ENCODE data around the gene AUTS2.

AUTS2 gene

DNA sequence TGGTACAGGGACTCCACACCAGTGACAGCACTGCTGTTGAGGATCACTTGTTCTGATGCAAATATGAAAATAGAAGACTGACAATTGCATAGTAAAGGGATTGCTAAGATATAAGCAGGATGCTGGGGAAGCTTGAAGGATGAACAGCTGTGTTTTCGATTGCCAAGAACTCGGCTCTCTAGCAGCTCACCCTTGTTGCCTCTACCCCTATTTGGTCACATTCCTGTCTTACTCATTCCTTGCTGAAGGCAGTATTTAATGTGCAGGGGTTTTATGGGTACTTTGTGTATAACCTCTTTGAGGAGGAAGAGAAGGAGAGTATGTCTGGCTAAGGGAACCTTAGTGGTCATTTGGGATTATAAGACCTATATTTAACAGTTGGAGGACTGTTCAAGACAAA, 218.8 kb downstream of the AUTS2 start:
- Histone ChIP-seq H3K27me3 (ENCODE audit: control insufficient read depth in 5 of 5, insufficient read depth in 4 of 5, low read length in 5 of 5) (no peaks in the 10 kb centered on the region), H3K4me1 (ENCODE audit: control insufficient read depth in 5 of 5, insufficient read depth in 5 of 5, low read length in 5 of 5) (peaks cover 2 to 42% (median 37%) of the 10 kb centered on the region in 5 donors), H3K27ac (ENCODE audit: low read depth, low read length) (no peak overlapping the region)

DNA sequence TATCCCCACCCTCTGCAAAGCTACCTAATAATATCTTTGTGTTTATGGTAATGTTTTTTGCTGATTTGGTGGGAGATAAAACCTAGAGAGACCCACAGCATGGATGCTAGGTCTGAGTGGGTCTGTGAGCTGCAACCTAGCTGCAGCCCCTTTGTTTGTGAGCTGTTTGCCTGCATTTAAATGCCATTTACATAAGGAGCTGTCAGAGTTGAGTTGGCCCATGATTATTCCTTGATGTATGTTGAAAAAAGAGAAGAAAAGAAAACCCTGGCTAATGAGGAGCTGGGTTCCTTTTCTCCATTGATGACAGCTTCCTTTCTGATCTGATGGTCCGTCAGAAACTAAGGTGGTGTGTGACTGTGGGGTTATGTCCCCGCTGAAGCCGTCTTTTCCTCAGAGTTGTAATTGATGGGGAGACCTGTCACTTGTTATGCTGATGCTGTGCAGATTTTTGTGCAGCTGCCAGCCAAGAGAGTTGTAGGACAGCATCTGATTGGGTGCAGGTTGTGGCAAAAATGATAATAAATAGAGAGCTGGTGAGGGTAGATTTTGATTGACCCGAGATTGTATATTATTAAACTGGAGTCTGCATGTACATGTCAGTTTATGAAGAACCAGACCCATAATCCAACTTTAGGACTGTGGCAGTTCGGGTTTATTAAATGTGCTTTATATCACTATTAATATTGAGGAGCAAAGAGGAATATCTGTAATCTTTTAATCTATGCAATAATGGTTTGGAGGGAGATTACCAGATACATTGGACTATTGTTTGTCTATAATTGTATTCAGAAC, 219.8 kb downstream of the AUTS2 start:
- H3K4me1 ChIP-seq (ENCODE audit: control insufficient read depth in 5 of 5, insufficient read depth in 5 of 5, low read length in 5 of 5) = peaks cover 2 to 48% (median 37%) of the 10 kb centered on the region in 5 donors
- no peaks in the 10 kb centered on the region for H3K27me3 ChIP-seq (ENCODE audit: control insufficient read depth in 5 of 5, insufficient read depth in 4 of 5, low read length in 5 of 5)

More for the DNA sequence above, 218.8 kb downstream of the AUTS2 start:
- Histone ChIP-seq H3K9ac (ENCODE audit: low read length in 5 of 5) (no peak overlapping the region), H3K4me3 (ENCODE audit: low read depth in 1 of 5, low read length in 5 of 5) (no peak overlapping the region), H3K9me3 (ENCODE audit: control insufficient read depth in 5 of 5, low read length in 5 of 5) (no peaks in the 10 kb centered on the region), H3K36me3 (ENCODE audit: control insufficient read depth in 5 of 5, insufficient read depth in 5 of 5, low read length in 5 of 5) (no peaks in the 10 kb centered on the region)

DNA sequence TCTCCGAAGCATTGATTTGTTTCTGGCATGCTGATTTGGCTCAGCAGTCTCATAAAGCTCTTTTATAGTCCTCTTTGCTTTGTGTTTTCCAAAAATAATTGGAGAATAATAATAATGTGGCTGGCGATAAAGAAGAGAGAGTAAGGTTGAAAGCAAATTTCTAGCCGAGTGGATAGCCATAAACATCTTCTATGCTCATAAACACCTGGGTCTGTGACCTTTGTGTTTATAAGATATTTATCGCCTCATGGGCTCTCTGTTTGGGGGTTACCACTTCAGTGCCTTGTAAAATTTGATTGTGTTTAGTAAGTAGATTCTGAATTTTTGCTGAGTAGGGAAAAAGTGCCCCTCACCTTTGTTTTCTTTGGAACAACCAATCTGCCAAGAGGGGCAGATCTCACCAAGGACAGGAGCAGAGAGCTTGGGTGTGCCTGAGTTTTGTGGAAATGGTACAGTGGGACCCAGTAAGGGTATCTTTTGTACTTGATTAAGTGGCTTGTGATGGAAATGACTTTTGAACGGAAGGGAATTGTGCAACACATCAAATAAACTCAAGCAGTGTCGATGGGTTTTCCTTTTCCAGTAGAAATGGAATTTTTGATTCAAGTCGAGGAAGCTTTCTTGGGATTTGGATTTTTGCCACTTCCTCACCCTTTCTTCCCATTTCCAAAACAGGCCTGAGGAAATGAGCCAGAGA, 220.5 kb downstream of the AUTS2 start:
- no peak overlapping the region for H3K27ac ChIP-seq (ENCODE audit: low read depth, low read length)
- H3K4me1 ChIP-seq (ENCODE audit: control insufficient read depth in 5 of 5, insufficient read depth in 5 of 5, low read length in 5 of 5) = peaks cover 2 to 46% (median 33%) of the 10 kb centered on the region in 5 donors
- H3K36me3 ChIP-seq (ENCODE audit: control insufficient read depth in 5 of 5, insufficient read depth in 5 of 5, low read length in 5 of 5) = no peaks in the 10 kb centered on the region
- H3K9ac ChIP-seq (ENCODE audit: low read length in 5 of 5) = no peak overlapping the region
- H3K27me3 ChIP-seq (ENCODE audit: control insufficient read depth in 5 of 5, insufficient read depth in 4 of 5, low read length in 5 of 5) = no peaks in the 10 kb centered on the region
- H3K4me3 ChIP-seq (ENCODE audit: low read depth in 1 of 5, low read length in 5 of 5) = no peak overlapping the region
- H3K9me3 ChIP-seq (ENCODE audit: control insufficient read depth in 5 of 5, low read length in 5 of 5) = no peaks in the 10 kb centered on the region

More for the DNA sequence above, 219.8 kb downstream of the AUTS2 start:
- H3K4me3 ChIP-seq (ENCODE audit: low read depth in 1 of 5, low read length in 5 of 5) = no peak overlapping the region
- H3K27ac ChIP-seq (ENCODE audit: low read depth, low read length) = no peak overlapping the region
- H3K9me3 ChIP-seq (ENCODE audit: control insufficient read depth in 5 of 5, low read length in 5 of 5) = no peaks in the 10 kb centered on the region
- H3K9ac ChIP-seq (ENCODE audit: low read length in 5 of 5) = no peak overlapping the region
- no peaks in the 10 kb centered on the region for H3K36me3 ChIP-seq (ENCODE audit: control insufficient read depth in 5 of 5, insufficient read depth in 5 of 5, low read length in 5 of 5)

DNA sequence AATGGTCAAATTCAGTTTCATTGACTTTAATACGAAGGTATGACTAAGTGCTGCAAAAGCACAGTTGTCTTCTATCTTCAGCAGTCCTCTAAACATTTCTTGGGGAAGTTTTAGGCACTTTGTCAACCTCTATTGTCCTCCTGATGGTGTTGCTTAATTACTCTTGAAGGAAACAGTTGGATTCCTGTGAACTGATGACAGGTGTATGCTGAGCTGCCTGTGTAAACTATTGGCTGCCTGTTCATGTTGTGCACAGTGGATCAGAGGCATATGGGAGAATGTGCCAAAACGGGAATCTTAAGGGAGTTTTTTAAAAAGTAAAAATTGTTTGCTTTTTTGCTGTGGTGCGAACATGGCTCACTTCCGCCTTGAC, 221.0 kb downstream of the AUTS2 start:
- Histone ChIP-seq H3K9ac (ENCODE audit: low read length in 5 of 5) (no peak overlapping the region), H3K4me1 (ENCODE audit: control insufficient read depth in 5 of 5, insufficient read depth in 5 of 5, low read length in 5 of 5) (peaks cover 2 to 40% (median 28%) of the 10 kb centered on the region in 5 donors), H3K4me3 (ENCODE audit: low read depth in 1 of 5, low read length in 5 of 5) (no peak overlapping the region), H3K27ac (ENCODE audit: low read depth, low read length) (no peak overlapping the region), H3K36me3 (ENCODE audit: control insufficient read depth in 5 of 5, insufficient read depth in 5 of 5, low read length in 5 of 5) (no peaks in the 10 kb centered on the region), H3K27me3 (ENCODE audit: control insufficient read depth in 5 of 5, insufficient read depth in 4 of 5, low read length in 5 of 5) (no peaks in the 10 kb centered on the region), H3K9me3 (ENCODE audit: control insufficient read depth in 5 of 5, low read length in 5 of 5) (no peaks in the 10 kb centered on the region)

DNA sequence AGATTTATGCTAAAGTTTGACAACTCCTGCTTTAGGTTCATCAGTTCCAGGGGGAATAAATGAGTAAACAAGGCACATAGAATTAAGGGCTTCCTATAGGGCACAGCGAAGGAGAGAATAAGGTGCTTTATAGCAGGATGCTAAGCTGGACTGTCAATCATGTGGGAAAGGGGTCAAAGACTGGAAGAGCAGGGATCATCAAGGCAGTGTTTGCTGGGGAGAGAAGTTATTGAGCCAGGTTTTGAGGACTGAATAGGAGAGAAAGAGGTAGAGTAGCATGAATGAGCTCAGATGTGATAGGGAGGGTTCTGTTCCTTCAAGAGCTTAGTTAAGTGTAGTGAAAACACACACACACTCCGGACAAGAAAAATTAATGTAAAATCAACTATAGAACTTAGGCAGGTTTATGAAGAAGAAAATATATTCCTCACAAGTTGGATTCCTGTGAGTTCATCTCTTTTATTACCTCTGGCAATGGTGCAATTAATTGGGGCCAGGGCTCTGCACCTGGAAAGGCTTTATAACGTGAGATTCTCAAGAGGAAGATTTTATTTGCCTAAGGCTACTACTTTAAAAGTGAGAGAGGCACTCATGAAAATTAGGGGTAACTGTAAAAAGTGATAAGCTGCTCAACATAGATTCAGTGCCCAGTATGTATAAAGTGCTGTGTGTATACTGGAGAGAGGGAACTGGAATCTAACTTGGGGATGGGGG, 222.4 kb downstream of the AUTS2 start:
- peaks cover 2 to 44% (median 35%) of the 10 kb centered on the region in 5 donors for H3K4me1 ChIP-seq (ENCODE audit: control insufficient read depth in 5 of 5, insufficient read depth in 5 of 5, low read length in 5 of 5)
- no peak overlapping the region for H3K9ac ChIP-seq (ENCODE audit: low read length in 5 of 5)
- no peaks in the 10 kb centered on the region for H3K36me3 ChIP-seq (ENCODE audit: control insufficient read depth in 5 of 5, insufficient read depth in 5 of 5, low read length in 5 of 5)
- H3K9me3 ChIP-seq (ENCODE audit: control insufficient read depth in 5 of 5, low read length in 5 of 5) = no peaks in the 10 kb centered on the region
- no peaks in the 10 kb centered on the region for H3K27me3 ChIP-seq (ENCODE audit: control insufficient read depth in 5 of 5, insufficient read depth in 4 of 5, low read length in 5 of 5)
- no peak overlapping the region for H3K27ac ChIP-seq (ENCODE audit: low read depth, low read length)
- no peak overlapping the region for H3K4me3 ChIP-seq (ENCODE audit: low read depth in 1 of 5, low read length in 5 of 5)

DNA sequence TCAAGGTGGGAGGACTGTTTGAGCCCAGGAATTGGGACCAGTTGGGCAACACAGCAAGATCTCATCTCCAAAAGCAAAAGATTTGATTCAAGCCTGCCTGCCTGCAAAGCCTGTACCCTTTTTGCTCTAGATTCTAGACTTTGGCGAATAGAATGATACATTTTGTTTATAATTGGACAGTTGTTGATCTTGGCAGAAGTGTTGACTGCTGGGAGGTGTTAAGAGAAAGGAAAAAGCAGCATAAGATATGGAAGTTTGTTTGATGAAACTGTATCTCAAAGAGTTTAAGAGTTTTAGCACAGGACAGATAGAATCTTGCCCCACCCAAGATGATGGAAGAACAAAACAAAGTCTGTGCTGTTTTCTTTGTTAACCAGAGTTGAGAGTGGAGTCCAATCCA, 224.1 kb downstream of the AUTS2 start:
- no peaks in the 10 kb centered on the region for H3K9me3 ChIP-seq (ENCODE audit: control insufficient read depth in 5 of 5, low read length in 5 of 5)
- H3K36me3 ChIP-seq (ENCODE audit: control insufficient read depth in 5 of 5, insufficient read depth in 5 of 5, low read length in 5 of 5) = no peaks in the 10 kb centered on the region
- H3K9ac ChIP-seq (ENCODE audit: low read length in 5 of 5) = no peak overlapping the region
- H3K27me3 ChIP-seq (ENCODE audit: control insufficient read depth in 5 of 5, insufficient read depth in 4 of 5, low read length in 5 of 5) = no peaks in the 10 kb centered on the region
- no peak overlapping the region for H3K4me3 ChIP-seq (ENCODE audit: low read depth in 1 of 5, low read length in 5 of 5)
- peaks cover 0 to 33% (median 26%) of the 10 kb centered on the region in 5 donors for H3K4me1 ChIP-seq (ENCODE audit: control insufficient read depth in 5 of 5, insufficient read depth in 5 of 5, low read length in 5 of 5)
- no peak overlapping the region for H3K27ac ChIP-seq (ENCODE audit: low read depth, low read length)

DNA sequence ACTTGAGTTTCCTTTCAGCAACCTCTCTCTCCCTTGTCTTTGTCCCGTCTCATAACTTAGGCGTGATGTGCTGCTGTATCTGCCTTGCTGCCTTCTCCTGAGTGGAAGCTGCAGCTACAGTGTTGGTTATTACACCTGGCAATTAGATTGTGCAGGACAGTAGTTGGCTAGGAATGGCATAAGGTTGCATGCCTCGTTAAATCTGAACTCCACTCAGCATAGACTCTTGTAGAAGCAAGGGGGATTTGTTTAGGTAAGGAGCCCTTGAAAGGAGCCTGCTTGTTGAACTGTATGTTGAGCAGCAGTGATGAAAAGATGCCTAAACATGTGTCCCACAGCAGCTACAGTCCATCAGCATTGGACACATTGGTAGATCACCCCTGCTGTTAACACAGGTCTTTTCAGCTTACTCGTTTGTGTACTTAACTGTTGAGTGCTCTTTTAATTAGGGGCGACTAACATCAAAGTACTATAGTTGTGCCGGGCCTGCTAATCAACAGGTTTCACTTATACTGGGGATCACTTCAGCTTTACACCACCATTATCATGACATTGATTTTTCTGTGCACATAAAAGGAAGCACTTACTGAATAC, 225.0 kb downstream of the AUTS2 start:
- H3K9me3 ChIP-seq (ENCODE audit: control insufficient read depth in 5 of 5, low read length in 5 of 5) = no peaks in the 10 kb centered on the region
- peaks cover 0 to 32% (median 21%) of the 10 kb centered on the region in 5 donors for H3K4me1 ChIP-seq (ENCODE audit: control insufficient read depth in 5 of 5, insufficient read depth in 5 of 5, low read length in 5 of 5)
- H3K27me3 ChIP-seq (ENCODE audit: control insufficient read depth in 5 of 5, insufficient read depth in 4 of 5, low read length in 5 of 5) = no peaks in the 10 kb centered on the region
- no peak overlapping the region for H3K4me3 ChIP-seq (ENCODE audit: low read depth in 1 of 5, low read length in 5 of 5)
- H3K9ac ChIP-seq (ENCODE audit: low read length in 5 of 5) = no peak overlapping the region
- no peaks in the 10 kb centered on the region for H3K36me3 ChIP-seq (ENCODE audit: control insufficient read depth in 5 of 5, insufficient read depth in 5 of 5, low read length in 5 of 5)
- no peak overlapping the region for H3K27ac ChIP-seq (ENCODE audit: low read depth, low read length)

DNA sequence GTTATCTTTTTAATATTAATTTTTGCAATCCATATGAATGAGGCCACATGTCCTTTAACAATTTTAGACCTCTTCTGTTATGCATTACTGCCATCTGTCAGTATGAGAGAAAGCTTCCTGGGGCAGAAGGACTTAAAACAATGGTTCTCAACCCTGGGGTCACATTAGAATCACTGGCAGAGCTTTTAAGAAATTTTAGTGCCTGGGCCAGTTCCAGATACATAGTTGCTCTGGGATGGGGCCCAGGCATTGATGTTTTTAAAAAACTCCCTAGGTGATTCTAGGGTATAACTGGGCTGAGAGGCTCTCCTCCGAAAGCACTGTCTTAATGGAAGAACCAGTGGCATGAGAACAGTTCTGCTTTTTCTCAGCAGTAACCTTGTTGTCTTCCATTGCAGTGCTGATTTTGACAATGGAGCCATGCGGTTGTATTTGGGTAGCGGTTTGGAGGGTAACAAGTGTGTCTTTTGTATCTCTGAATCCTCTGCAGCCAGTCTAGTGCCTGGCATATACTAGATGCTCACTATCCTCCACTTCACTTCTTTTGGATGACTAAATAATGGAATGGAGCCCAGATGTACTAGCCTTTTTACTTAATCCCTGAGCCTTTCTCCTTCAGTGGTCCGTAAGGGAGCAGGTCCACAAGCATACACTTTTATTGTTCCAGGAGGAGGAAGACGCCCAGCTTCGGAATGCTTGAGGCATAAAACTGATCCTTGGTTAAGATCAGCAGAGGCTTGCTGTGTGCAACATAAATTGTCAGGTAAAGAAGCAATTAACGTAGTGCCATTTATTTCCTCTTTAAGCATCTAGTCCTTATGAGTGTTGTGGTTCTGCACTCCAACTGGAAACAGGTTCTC, 227.1 kb downstream of the AUTS2 start:
- no peaks in the 10 kb centered on the region for H3K27me3 ChIP-seq (ENCODE audit: control insufficient read depth in 5 of 5, insufficient read depth in 4 of 5, low read length in 5 of 5)
- no peak overlapping the region for H3K9ac ChIP-seq (ENCODE audit: low read length in 5 of 5)
- H3K9me3 ChIP-seq (ENCODE audit: control insufficient read depth in 5 of 5, low read length in 5 of 5) = no peaks in the 10 kb centered on the region
- no peak overlapping the region for H3K27ac ChIP-seq (ENCODE audit: low read depth, low read length)
- no peaks in the 10 kb centered on the region for H3K36me3 ChIP-seq (ENCODE audit: control insufficient read depth in 5 of 5, insufficient read depth in 5 of 5, low read length in 5 of 5)
- no peak overlapping the region for H3K4me3 ChIP-seq (ENCODE audit: low read depth in 1 of 5, low read length in 5 of 5)
- peaks cover 0 to 22% (median 11%) of the 10 kb centered on the region in 5 donors for H3K4me1 ChIP-seq (ENCODE audit: control insufficient read depth in 5 of 5, insufficient read depth in 5 of 5, low read length in 5 of 5)

DNA sequence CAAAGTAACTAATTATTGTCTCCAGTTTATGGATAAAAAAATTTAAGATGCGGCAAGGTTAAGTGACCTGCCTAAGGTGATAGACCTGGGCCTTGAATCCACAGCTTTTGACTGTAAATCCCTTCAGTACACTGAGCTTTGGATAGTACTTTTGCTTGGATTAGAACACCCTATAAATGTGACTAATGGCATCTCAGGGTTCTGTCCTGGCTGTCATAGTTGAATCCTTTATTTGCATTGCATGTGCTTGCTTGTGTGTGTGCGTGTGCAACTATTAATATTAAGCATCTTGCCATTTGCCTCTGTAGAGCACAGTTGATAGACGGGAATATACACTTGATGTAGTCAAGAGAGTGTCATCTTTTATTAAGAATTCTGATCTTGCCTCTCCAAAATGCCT, 228.0 kb downstream of the AUTS2 start:
- H3K9ac ChIP-seq (ENCODE audit: low read length in 5 of 5) = no peak overlapping the region
- peaks cover 0 to 22% (median 11%) of the 10 kb centered on the region in 5 donors for H3K4me1 ChIP-seq (ENCODE audit: control insufficient read depth in 5 of 5, insufficient read depth in 5 of 5, low read length in 5 of 5)
- no peaks in the 10 kb centered on the region for H3K36me3 ChIP-seq (ENCODE audit: control insufficient read depth in 5 of 5, insufficient read depth in 5 of 5, low read length in 5 of 5)
- no peak overlapping the region for H3K27ac ChIP-seq (ENCODE audit: low read depth, low read length)
- H3K27me3 ChIP-seq (ENCODE audit: control insufficient read depth in 5 of 5, insufficient read depth in 4 of 5, low read length in 5 of 5) = no peaks in the 10 kb centered on the region
- H3K9me3 ChIP-seq (ENCODE audit: control insufficient read depth in 5 of 5, low read length in 5 of 5) = no peaks in the 10 kb centered on the region
- no peak overlapping the region for H3K4me3 ChIP-seq (ENCODE audit: low read depth in 1 of 5, low read length in 5 of 5)
